Stimulated activated CD8-positive, alpha-beta memory T cell treated with anti-CD3 and anti-CD28 coated beads, Interleukin-4, amount 100 ng/mL, for 4 hours (primary cell): ENCODE results near the gene MYO1B.

ENCODE experiments used
- DNase-seq, 2 donors: peaks; one replicate each; pipeline ENCODE4 v3.0.0-alpha.2; 2020; ENCODE audit warnings: low read depth in 2 of 2, low spot score in 1 of 2

MYO1B gene

GRCh38 chr2:191296083-191297006 lies 51.1 kb downstream of the MYO1B start:
- no peak for DNase-seq

GRCh38 chr2:191297033-191297432 lies 51.8 kb downstream of the MYO1B start:
- no peak for DNase-seq

- DNase-seq, result no peak
Measured at GRCh38 chr2:191298306-191298705, 53.1 kb downstream of the MYO1B start.

DNA sequence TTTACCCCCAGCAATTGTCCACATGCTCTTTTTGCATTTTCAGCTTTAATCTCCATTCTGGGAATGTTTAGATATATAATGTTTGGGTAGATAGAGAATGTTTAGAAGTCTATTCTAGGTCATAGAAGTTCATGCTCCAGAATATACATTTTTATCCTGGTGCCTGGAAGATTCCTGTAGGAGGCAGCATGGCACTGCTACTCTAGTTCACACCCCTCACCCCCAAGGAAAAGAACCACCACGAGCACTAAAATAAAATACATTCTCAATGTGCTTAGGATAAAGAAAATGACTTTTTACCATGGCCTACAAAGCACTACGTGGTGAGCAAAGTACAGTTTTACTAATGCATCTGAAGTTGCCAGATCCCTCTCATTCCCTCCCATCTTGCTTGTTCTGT lies 53.8 kb downstream of the MYO1B start:
- DNase-seq, result no peak

- no peak for DNase-seq
Measured at GRCh38 chr2:191299866-191300265, 54.7 kb downstream of the MYO1B start.

DNA sequence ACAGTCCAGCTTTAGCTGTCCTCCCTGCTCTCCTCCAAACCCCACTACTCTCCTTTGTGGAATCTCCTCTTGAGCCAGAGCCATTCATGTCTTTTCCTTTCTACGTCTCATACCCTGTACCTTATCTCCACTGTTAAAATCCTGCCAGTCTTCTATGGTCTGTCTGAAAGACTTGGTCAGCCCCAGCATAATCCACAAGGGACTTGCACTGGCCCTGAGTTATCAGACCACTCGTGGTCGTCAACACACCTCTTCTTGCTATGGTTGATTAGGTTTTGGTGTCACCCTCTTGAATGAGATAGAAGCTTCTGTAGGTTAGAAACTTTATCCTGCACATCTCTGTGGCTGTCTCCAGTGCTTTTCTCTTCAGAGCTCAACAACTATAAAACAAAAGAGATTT lies 56.8 kb downstream of the MYO1B start:
- no peak for DNase-seq

- DNase-seq, result no peak
Measured at GRCh38 chr2:191302459-191303139, 57.4 kb downstream of the MYO1B start.

DNA sequence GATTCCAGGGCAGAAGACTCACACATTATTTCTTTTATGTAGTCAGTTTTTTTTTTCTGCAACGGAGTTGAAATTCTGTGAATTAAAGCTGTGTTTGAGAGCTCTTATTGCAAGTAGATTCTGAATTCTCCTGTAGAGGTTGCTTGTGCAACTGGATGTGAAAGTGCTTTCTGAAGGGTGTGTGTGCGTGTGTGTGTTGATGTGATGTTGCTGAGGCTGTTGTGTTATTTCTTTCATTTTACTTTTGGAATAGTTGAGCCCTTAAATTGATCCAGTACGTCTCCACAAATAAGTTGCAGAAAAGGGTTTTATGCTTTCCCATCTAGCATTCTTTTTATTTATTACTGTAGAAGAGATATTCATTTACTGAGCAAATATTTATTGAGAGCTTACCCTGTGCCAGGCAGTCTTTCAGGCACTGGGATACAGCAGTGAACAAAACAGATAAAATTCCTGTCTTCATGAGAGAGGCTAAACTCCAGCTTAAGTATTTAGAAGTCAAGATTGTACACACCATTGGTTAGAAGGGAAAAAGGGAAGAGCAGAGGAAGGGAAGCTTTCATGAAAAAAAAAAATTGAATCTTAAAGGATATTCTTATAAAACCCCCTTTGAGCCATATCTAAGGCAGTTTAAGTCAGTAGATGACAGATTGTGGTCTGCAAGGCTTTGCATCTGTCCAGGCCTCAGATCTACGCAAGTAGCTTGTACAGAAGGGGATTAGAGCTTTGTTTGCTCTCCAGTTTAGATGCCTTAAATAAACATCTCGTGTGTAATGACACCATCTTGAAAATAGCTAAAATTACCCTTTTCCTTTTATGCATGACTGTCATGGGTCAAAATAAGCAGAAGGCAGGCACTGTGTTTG lies 58.2 kb downstream of the MYO1B start:
- no peak for DNase-seq

GRCh38 chr2:191304939-191305875 lies 60.0 kb downstream of the MYO1B start:
- DNase-seq, result no peak

- DNase-seq, result no peak
Measured at GRCh38 chr2:191308026-191308425, 62.8 kb downstream of the MYO1B start.

- DNase-seq, result no peak
Measured at GRCh38 chr2:191311156-191311555, 66.0 kb downstream of the MYO1B start.

- no peak for DNase-seq
Measured at GRCh38 chr2:191311627-191312026, 66.4 kb downstream of the MYO1B start.

GRCh38 chr2:191312163-191312562 lies 67.0 kb downstream of the MYO1B start:
- no peak for DNase-seq

GRCh38 chr2:191312662-191313061 lies 67.5 kb downstream of the MYO1B start:
- no peak for DNase-seq

DNA sequence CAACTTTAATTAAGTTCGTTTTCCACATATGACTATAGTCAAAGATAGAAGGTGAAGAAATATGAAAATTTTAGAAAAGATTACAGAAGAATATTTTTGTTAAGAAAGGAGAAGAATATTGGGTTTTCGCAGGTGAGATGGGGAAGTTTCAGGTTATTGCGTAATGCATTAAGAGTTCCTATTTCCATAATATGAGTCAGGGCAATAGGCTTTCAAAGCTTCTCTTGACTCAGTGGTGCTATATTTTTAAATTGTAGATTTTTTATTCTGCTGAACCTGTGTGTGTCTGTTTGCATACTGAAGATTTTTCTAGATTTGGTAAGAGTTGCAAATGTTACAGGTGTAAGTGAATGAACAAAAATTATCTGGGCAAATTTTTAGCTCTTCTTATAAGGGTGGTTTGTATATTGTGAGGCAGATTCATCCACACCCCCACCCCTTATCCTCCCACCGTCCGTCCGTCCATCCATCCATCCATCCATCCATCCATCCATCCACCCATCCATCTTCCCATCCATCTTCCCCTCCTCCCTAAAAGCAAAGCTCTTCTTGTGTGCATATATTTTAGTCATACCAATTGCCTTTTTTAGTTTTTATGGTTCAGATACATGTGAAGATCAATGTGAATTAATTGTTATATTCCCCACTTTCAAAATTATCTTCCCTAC lies 69.6 kb downstream of the MYO1B start:
- no peak for DNase-seq

DNA sequence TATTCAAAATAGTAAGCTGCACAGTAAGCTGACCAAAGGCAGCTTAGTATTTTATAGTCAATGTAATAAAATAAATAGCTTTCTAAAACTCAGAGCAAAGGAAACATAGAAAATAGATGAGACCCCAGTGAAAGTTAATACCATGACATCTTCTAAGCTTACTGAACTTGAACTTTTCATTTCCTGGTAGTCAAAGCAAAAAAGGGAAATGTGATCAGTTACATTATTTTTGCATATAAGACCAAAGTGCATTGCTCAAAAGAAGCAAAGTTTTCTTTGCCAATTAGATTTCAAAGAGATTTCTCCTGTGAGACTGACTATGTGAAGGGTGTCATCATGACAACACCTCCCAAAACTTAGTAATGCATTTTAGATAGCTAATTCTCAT lies 70.2 kb downstream of the MYO1B start:
- DNase-seq, result no peak

DNA sequence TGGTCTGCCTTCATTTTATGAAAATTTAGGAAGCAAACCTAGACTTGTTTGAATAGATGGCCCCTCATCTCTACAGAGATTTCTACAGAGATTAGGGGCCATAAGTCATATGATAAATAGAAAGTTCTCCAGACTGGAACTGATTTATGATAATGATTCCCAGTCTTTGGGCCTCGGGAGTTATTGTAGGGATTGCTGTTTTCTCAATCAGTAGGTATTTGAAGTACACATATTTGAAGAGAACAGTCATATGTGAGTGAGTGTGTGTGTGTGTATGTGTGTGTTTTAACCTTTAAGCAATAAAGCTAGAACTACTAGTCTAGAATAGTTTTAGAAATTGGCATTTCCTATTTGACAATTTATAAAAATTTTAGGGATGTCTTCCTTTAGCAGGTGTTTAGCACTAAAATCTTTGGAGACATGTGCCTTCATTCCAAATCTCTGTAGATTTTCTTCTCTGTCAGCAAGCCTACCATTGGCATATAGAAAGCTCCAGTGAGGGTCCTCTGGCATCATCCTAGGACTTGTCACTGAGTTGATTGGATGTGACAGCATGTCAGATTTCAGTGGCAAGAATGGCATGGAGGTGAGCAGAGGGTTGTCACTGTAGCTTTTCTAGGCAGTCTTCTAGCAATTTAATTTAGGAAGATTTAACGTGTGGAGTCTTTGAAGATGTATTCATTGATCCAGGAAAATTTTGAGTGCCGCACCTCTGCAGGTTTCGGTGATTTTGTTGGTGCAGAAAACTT lies 71.2 kb downstream of the MYO1B start:
- DNase-seq, result no peak

DNA sequence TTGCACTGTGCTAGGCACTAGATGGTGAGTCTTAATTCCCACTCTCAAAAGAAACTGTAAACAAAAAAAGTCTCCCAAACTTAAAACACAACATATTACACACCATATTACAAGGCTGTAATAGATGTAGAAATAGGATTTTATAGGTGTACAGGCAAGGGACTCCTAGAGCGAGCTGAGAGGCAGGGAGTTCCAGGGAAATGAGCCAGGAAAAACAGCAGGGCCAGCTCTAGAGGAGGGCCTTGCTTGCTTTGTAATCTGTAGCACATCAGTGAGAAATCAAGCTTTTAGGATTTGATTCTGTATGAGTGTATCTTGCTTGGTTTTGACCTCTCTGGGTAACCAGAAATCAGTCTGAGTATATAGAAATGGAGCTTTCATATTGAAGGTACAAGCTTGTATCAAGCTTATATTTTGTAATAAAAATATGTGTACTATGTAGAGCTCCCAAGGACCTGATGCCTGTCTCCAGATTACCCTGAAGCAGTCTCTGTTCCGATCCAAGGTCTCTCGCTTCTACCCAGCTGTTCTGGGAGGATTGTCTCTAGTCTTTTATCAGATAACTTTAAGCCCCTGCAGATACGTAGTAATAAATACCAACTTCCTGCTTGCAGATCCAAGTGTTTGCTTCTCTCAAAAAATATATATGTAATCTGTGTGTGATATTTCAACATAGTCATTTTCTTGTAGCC lies 73.0 kb downstream of the MYO1B start:
- no peak for DNase-seq

GRCh38 chr2:191318729-191319078 lies 73.5 kb downstream of the MYO1B start:
- no peak for DNase-seq
